H1 (cell line): ENCODE results near the gene PCSK9. TPM values are rescaled to one million over a fixed set of nuclear protein-coding genes. Genes with fewer than 3 reads are reported as not detected.

Experiments used
- CTCF ChIA-PET: fragments of 300-600 bp; sonication (Branson Sonifier 250); formaldehyde crosslinking; loops from one replicate; lab custom pipeline; 2021; ENCODE audit not compliant: partially characterized antibody; lab: Charles Lee
- POLR2A ChIA-PET: fragments of 300-600 bp; sonication (Branson Sonifier 250); formaldehyde crosslinking; loops from one replicate; lab custom pipeline; 2021; ENCODE audit warnings: inconsistent platforms; ENCODE audit not compliant: partially characterized antibody; lab: Charles Lee
- DNase-seq, 2 experiments: peaks; one replicate each; pipeline versions ENCODE4 v3.0.0 to v3.0.0-alpha.2; 2010 to 2022; ENCODE audit warnings: low spot score in 2 of 2, low read depth in 1 of 2, mixed read lengths in 1 of 2
- FAIRE-seq: peaks from 2 replicates; lab custom pipeline; 2011; peaks lifted over from hg19 to GRCh38; lab: Jason Lieb, UNC
- H2AFZ ChIP-seq: 2 replicates; pipeline ENCODE4 v1.8.1; 2012; ENCODE audit warnings: low read length, inconsistent platforms
- H2AK5ac ChIP-seq: 2 replicates; pipeline ENCODE4 v1.6.1; 2013; ENCODE audit warnings: low read depth, low read length
- H2BK120ac ChIP-seq: replicated peaks from 2 replicates; pipeline ENCODE3; 2013; ENCODE audit warnings: low read depth, low read length, inconsistent platforms
- H2BK12ac ChIP-seq: 2 replicates; pipeline ENCODE4 v1.6.1; 2013; ENCODE audit warnings: low read depth, low read length
- H2BK15ac ChIP-seq: 2 replicates; pipeline ENCODE4 v1.6.1; 2013; ENCODE audit warnings: low read length
- H2BK20ac ChIP-seq: 2 replicates; pipeline ENCODE4 v1.6.1; 2013; ENCODE audit warnings: low read length
- H2BK5ac ChIP-seq: 2 replicates; pipeline ENCODE4 v1.6.1; 2013; ENCODE audit warnings: low read depth, low read length
- H3K14ac ChIP-seq: 2 replicates; pipeline ENCODE4 v1.6.1; 2013; ENCODE audit warnings: inconsistent platforms; ENCODE audit not compliant: insufficient read length
- H3K18ac ChIP-seq: 2 replicates; pipeline ENCODE4 v1.6.1; 2013; ENCODE audit warnings: low read length; ENCODE audit errors: extremely low read depth
- H3K23ac ChIP-seq: 2 replicates; pipeline ENCODE4 v1.6.1; 2013; ENCODE audit warnings: inconsistent platforms; ENCODE audit not compliant: insufficient read length
- H3K23me2 ChIP-seq: 2 replicates; pipeline ENCODE4 v1.6.1; 2013; ENCODE audit warnings: low read depth, low read length
- H3K27ac ChIP-seq: 2 replicates; pipeline ENCODE4 v1.6.1; 2011; ENCODE audit warnings: low read depth, low read length, inconsistent platforms
- H3K27me3 ChIP-seq, 4 experiments: replicated peaks in 1 of 4; 1 replicate in 1 of 4; 2 replicates in 3 of 4; pipeline versions ENCODE4 v1.6.1 to v1.8.1; 2011 to 2013; ENCODE audit warnings: low read length in 3 of 4, mild to moderate bottlenecking in 3 of 4, inconsistent platforms in 2 of 4, mixed read lengths in 2 of 4, moderate library complexity in 1 of 4; ENCODE audit not compliant: control insufficient read depth in 3 of 4, insufficient read depth in 3 of 4; ENCODE audit errors: extremely low read depth in 1 of 4
- H3K36me3 ChIP-seq, 4 experiments: 2 replicates each; pipeline versions ENCODE4 v1.6.1 to v1.8.1; 2011 to 2013; ENCODE audit warnings: mild to moderate bottlenecking in 4 of 4, low read length in 3 of 4, moderate library complexity in 2 of 4, control low read depth in 1 of 4, inconsistent platforms in 1 of 4; ENCODE audit not compliant: insufficient read depth in 4 of 4, control insufficient read depth in 2 of 4
- H3K4ac ChIP-seq: replicated peaks from 2 replicates; pipeline ENCODE3; 2013; ENCODE audit warnings: low read length, low read depth, mixed read lengths, inconsistent platforms; ENCODE audit not compliant: insufficient read length
- H3K4me1 ChIP-seq, 4 experiments: replicated peaks in 1 of 4; 1 replicate in 1 of 4; 2 replicates in 3 of 4; pipeline versions ENCODE4 v1.6.1 to v1.8.1; 2011 to 2013; ENCODE audit warnings: low read length in 3 of 4, inconsistent platforms in 2 of 4, mixed read lengths in 1 of 4; ENCODE audit not compliant: insufficient read depth in 4 of 4, control insufficient read depth in 3 of 4
- H3K4me2 ChIP-seq, 2 experiments: 2 replicates each; pipeline versions ENCODE4 v1.6.1 to v1.8.1; 2011 to 2013; ENCODE audit warnings: low read depth in 2 of 2, low read length in 2 of 2, control low read depth in 1 of 2, inconsistent platforms in 1 of 2, mild to moderate bottlenecking in 1 of 2; ENCODE audit not compliant: insufficient read depth in 1 of 2
- H3K4me3 ChIP-seq, 4 experiments: fragments of 200-600, 300-600 bp in 1 of 4; sonication (generic), shearing (Covaris generic), sonication (Bioruptor Twin) in 1 of 4; 2 replicates each; pipeline versions ENCODE4 v1.5.1 to v1.8.1; 2011 to 2016; ENCODE audit warnings: low read length in 4 of 4, low read depth in 3 of 4, control low read depth in 2 of 4, inconsistent platforms in 2 of 4, mild to moderate bottlenecking in 2 of 4, mixed read lengths in 1 of 4, moderate library complexity in 1 of 4; ENCODE audit not compliant: insufficient read depth in 2 of 4; ENCODE audit errors: extremely low read depth in 1 of 4
- H3K56ac ChIP-seq: replicated peaks from 2 replicates; pipeline ENCODE3; 2013; ENCODE audit warnings: low read depth, mild to moderate bottlenecking, mixed read lengths, low read length, inconsistent platforms; ENCODE audit not compliant: insufficient read length
- H3K79me1 ChIP-seq: 2 replicates; pipeline ENCODE4 v1.6.1; 2013; ENCODE audit warnings: low read depth, low read length, control low read depth
- H3K79me2 ChIP-seq, 2 experiments: 2 replicates each; pipeline versions ENCODE4 v1.6.1 to v1.8.1; 2012 to 2013; ENCODE audit warnings: low read length in 2 of 2, mild to moderate bottlenecking in 2 of 2, inconsistent platforms in 1 of 2; ENCODE audit not compliant: insufficient read depth in 2 of 2, control insufficient read depth in 1 of 2
- H3K9ac ChIP-seq, 4 experiments: replicated peaks in 1 of 4; 1 replicate in 1 of 4; 2 replicates in 3 of 4; pipeline versions ENCODE4 v1.6.1 to v1.8.1; 2011 to 2013; ENCODE audit warnings: low read depth in 3 of 4, low read length in 3 of 4, control low read depth in 2 of 4, mild to moderate bottlenecking in 2 of 4, moderate library complexity in 2 of 4, inconsistent platforms in 1 of 4; ENCODE audit errors: extremely low read depth in 1 of 4
- H3K9me3 ChIP-seq, 2 experiments: 2 replicates each; pipeline versions ENCODE4 v1.6.1 to v1.8.1; 2012 to 2013; ENCODE audit warnings: mild to moderate bottlenecking in 2 of 2, moderate library complexity in 2 of 2, control low read depth in 1 of 2, inconsistent platforms in 1 of 2, low read depth in 1 of 2, low read length in 1 of 2, mixed read lengths in 1 of 2; ENCODE audit not compliant: insufficient read depth in 2 of 2
- H4K20me1 ChIP-seq, 2 experiments: replicated peaks in 1 of 2; 2 replicates each; pipeline versions ENCODE3 to v1.8.1; 2011 to 2013; ENCODE audit warnings: inconsistent platforms in 2 of 2, low read length in 2 of 2, mild to moderate bottlenecking in 1 of 2; ENCODE audit not compliant: insufficient read depth in 2 of 2, control insufficient read depth in 1 of 2
- H4K5ac ChIP-seq: 2 replicates; pipeline ENCODE4 v1.6.1; 2013; ENCODE audit warnings: low read length, low read depth, mixed read lengths, inconsistent platforms; ENCODE audit not compliant: insufficient read length
- H4K8ac ChIP-seq: 2 replicates; pipeline ENCODE4 v1.8.0; 2013; ENCODE audit warnings: mild to moderate bottlenecking, moderate library complexity, low read length, inconsistent platforms; ENCODE audit not compliant: insufficient read depth; ENCODE audit errors: extremely low read depth
- H4K91ac ChIP-seq: replicated peaks from 2 replicates; pipeline ENCODE3; 2013; ENCODE audit warnings: low read length, mixed read lengths, inconsistent platforms; ENCODE audit not compliant: insufficient read length
- BCL11A ChIP-seq, 2 experiments: IDR thresholded peaks; one replicate each; pipeline ENCODE4 v1.6.1; 2011; ENCODE audit warnings: low read depth in 2 of 2, low read length in 2 of 2, mild to moderate bottlenecking in 2 of 2
- CBX5 ChIP-seq: fragments of 300-800, 300-1000 bp; sonication (generic); IDR thresholded peaks from 2 replicates; pipeline ENCODE4 v1.7.1; 2016; ENCODE audit warnings: antibody characterized with exemption, low read length, low read depth
- GTF2F1 ChIP-seq: IDR thresholded peaks from 2 replicates; pipeline ENCODE4 v1.6.1; 2012; ENCODE audit warnings: low read depth, low read length, improper control_type of control experiment, borderline replicate concordance
- HDAC2 ChIP-seq, 2 experiments: fragments of 300-600 bp in 1 of 2; sonication (generic) in 1 of 2; IDR thresholded peaks; 2 replicates each; pipeline ENCODE4 v1.6.1; 2011 to 2012; ENCODE audit warnings: low read depth in 2 of 2, low read length in 2 of 2, mild to moderate bottlenecking in 2 of 2, moderate library complexity in 2 of 2, borderline replicate concordance in 1 of 2, inconsistent platforms in 1 of 2
- JUN ChIP-seq: IDR thresholded peaks from 2 replicates; pipeline ENCODE4 v1.6.1; 2011; ENCODE audit warnings: low read depth, mild to moderate bottlenecking, improper control_type of control experiment, low read length
- MAX ChIP-seq: IDR thresholded peaks from 2 replicates; pipeline ENCODE4 v1.6.1; 2012; ENCODE audit warnings: inconsistent platforms
- POLR2A ChIP-seq, 2 experiments: IDR thresholded peaks; 1 replicate in 1 of 2; 2 replicates in 1 of 2; pipeline ENCODE4 v1.6.1; 2011; ENCODE audit warnings: low read depth in 2 of 2, low read length in 2 of 2, mild to moderate bottlenecking in 2 of 2; ENCODE audit errors: control extremely low read depth in 1 of 2
- RFX5 ChIP-seq: IDR thresholded peaks from 2 replicates; pipeline ENCODE4 v1.6.1; 2011; ENCODE audit warnings: low read depth, low read length, improper control_type of control experiment, borderline replicate concordance
- SIX5 ChIP-seq: IDR thresholded peaks from 2 replicates; pipeline ENCODE4 v1.6.1; 2011; ENCODE audit warnings: mild to moderate bottlenecking, low read depth, low read length
- TAF1 ChIP-seq: IDR thresholded peaks from 2 replicates; pipeline ENCODE4 v1.6.1; 2011; ENCODE audit warnings: mild to moderate bottlenecking, low read depth, low read length
- TAF7 ChIP-seq: optimal IDR thresholded peaks from 2 replicates; pipeline ENCODE3; 2011; ENCODE audit warnings: low read depth, mild to moderate bottlenecking, inconsistent platforms, low read length, moderate library complexity, borderline replicate concordance
- TBP ChIP-seq: IDR thresholded peaks from 2 replicates; pipeline ENCODE4 v1.6.1; 2011; ENCODE audit warnings: low read depth, low read length, improper control_type of control experiment
- TCF12 ChIP-seq: IDR thresholded peaks from 2 replicates; pipeline ENCODE4 v1.6.1; 2011; ENCODE audit warnings: low read depth, mild to moderate bottlenecking, low read length
- USF2 ChIP-seq: IDR thresholded peaks from 2 replicates; pipeline ENCODE4 v1.6.1; 2011; ENCODE audit warnings: low read length, improper control_type of control experiment
- WGBS, 2 experiments: shearing (Covaris generic) in 1 of 2; methylation state at CpG; one replicate each; pipeline versions ENCODE4 v1.1.6 to v1.1.7; 2013 to 2015; ENCODE audit warnings: low lambda C conversion rate in 2 of 2, mixed read lengths in 2 of 2, inconsistent platforms in 1 of 2, low coverage in 1 of 2, missing lambda C conversion rate in 1 of 2; ENCODE audit not compliant: insufficient replicate concordance in 2 of 2, insufficient coverage in 1 of 2, insufficient read length in 1 of 2; ENCODE audit errors: extremely low coverage in 1 of 2, missing lambda C conversion rate in 1 of 2; 5-methylcytosine and 5-hydroxymethylcytosine counted together
- polyA plus RNA-seq, 7 experiments: library from polyadenylated mRNA; depleted of rRNA in 3 of 7; stranded (reverse) in 5 of 7; unstranded in 2 of 7; fragments of >200 nt in 5 of 7; fragments of 200-250 nt in 2 of 7; gene quantifications; 1 replicate in 5 of 7; 2 replicates in 1 of 7; 4 replicates in 1 of 7; pipeline versions ENCODE4 v1.2.1 to v1.2.3, GENCODE V29; 2011 to 2013; ENCODE audit warnings: missing spikeins in 2 of 7, mixed read lengths in 2 of 7
- total RNA-seq: library from RNA; stranded (reverse); fragmentation: NEBNext Ultra II Directional; extraction: Animal tissue kit (Norgen Biotek cat#: 25700); gene quantifications from 2 replicates; pipeline ENCODE4 v1.2.1, GENCODE V29; 2021

PCSK9 gene
- total and polyA plus RNA-seq, 2 of the 8 experiments (the other 6 are each of a cell fraction or from before 2014, with no cell fraction given): 22.3 to 32.3 TPM

- H3K79me1 ChIP-seq: no peaks in the 10 kb centered on the region
- WGBS, 2 experiments: 84% methylated on average over 5 of the region's 5 CpGs; no CpG with 5 or more reads in 1 of the 2 experiments
- no peak overlapping the region for H3K56ac ChIP-seq
- H3K27me3 ChIP-seq: no peaks in the 10 kb centered on the region; a peak in 2 of 7 replicates
- H4K5ac ChIP-seq: no peak overlapping the region
- CTCF ChIA-PET: interaction anchor here (0.7 to 14.1 kb wide), 7 partner anchors 8 to 168 kb away, joined by 3 to 343 read pairs (median 3); partner anchors contain the start of gene BSND
- no peak overlapping the region for H3K23ac ChIP-seq
- no peaks in the 10 kb centered on the region for H3K9me3 ChIP-seq
- H3K79me2 ChIP-seq: no peaks in the 10 kb centered on the region
- H2BK20ac ChIP-seq: no peak overlapping the region
- H2BK5ac ChIP-seq: no peak overlapping the region
- no peak overlapping the region for H4K8ac ChIP-seq
- no peak overlapping the region for H3K18ac ChIP-seq
- no peak overlapping the region for H2AK5ac ChIP-seq
- POLR2A ChIA-PET: no interaction called here
- no peak overlapping the region for H2BK15ac ChIP-seq
- no peak overlapping the region for H3K27ac ChIP-seq
- no peak overlapping the region for H3K4me3 ChIP-seq
- no peaks in the 10 kb centered on the region for H3K23me2 ChIP-seq
- FAIRE-seq (no peak), DNase-seq (no peak)
- H4K91ac ChIP-seq: no peak overlapping the region
- no peak overlapping the region for H3K9ac ChIP-seq
- H3K4ac ChIP-seq: no peak overlapping the region
- H4K20me1 ChIP-seq: no peaks in the 10 kb centered on the region
- H3K4me2 ChIP-seq: no peak overlapping the region
- no peaks in the 10 kb centered on the region for H3K36me3 ChIP-seq
- no peak overlapping the region for H2BK12ac ChIP-seq
- H2BK120ac ChIP-seq: no peak overlapping the region
- H3K4me1 ChIP-seq: peaks cover 0 to 10% (median 3%) of the 10 kb centered on the region in 4 experiments; a peak in 4 of 7 replicates
- H2AFZ ChIP-seq: no peak overlapping the region
- no peak overlapping the region for H3K14ac ChIP-seq
- TF ChIP-seq TBP (no peak), HDAC2 (IDR thresholded peaks at IDR 0.05; ENCODE audit: borderline replicate concordance in 1 of 2, low read depth in 2 of 2, low read length in 2 of 2) (no peak), JUN (no peak), GTF2F1 (no peak), USF2 (no peak), MAX (no peak), POLR2A (IDR thresholded peaks at IDR 0.05; ENCODE audit: control extremely low read depth in 1 of 2, low read depth in 2 of 2, low read length in 2 of 2) (no peak), TAF7 (no peak), CBX5 (no peak), TAF1 (no peak), SIX5 (no peak), BCL11A (IDR thresholded peaks at IDR 0.05; ENCODE audit: low read depth in 2 of 2, low read length in 2 of 2) (no peak), TCF12 (no peak), RFX5 (no peak)
Observed at GRCh38 chr1:55015123-55015522, 24.2 kb upstream of the PCSK9 start.
